H4 (cell line): Measurements from ENCODE around the gene PCDH17. TPM values are rescaled to one million over a fixed set of nuclear protein-coding genes. Genes with fewer than 3 reads are reported as not detected.
A peak's percentile ranks its signal among the peaks of the same experiment; 100 is the strongest.

ENCODE experiments used
- DNase-seq: peaks from one replicate; pipeline ENCODE4 v3.0.0-alpha.2; 2015; ENCODE audit warnings: low spot score
- total RNA-seq: library from RNA; depleted of rRNA; stranded (reverse); fragments of >200 nt; shearing (Covaris generic); gene quantifications from 2 replicates; pipeline ENCODE4 v1.2.3, GENCODE V29; 2014; rRNA removed

The PCDH17 gene
- 0.99 and 3.6 TPM in 2 replicates for total RNA-seq

GRCh38 chr13:57631596-57632275 is at the start of gene PCDH17:
Gene PCDH17 (plus strand): TSS chr13:57631744. CDS start chr13:57632547, 803 bp downstream.
- peak; percentile 31 for DNase-seq

- DNase-seq = no peak
Observed at GRCh38 chr13:57582032-57582431, 49.5 kb upstream of the PCDH17 start.

- no peak for DNase-seq
Observed at GRCh38 chr13:57583529-57583928, 48.0 kb upstream of the PCDH17 start.

GRCh38 chr13:57588639-57589038 is 42.9 kb upstream of the PCDH17 start:
- DNase-seq = no peak

- no peak for DNase-seq
Observed at GRCh38 chr13:57595775-57596174, 35.8 kb upstream of the PCDH17 start.

GRCh38 chr13:57601536-57601935 is 30.0 kb upstream of the PCDH17 start:
- no peak for DNase-seq

- DNase-seq = no peak
Observed at GRCh38 chr13:57604442-57604841, 27.1 kb upstream of the PCDH17 start.

GRCh38 chr13:57611969-57612368 is 19.6 kb upstream of the PCDH17 start:
- no peak for DNase-seq

- no peak for DNase-seq
Observed at GRCh38 chr13:57612568-57612967, 19.0 kb upstream of the PCDH17 start.

GRCh38 chr13:57624565-57625435 is 6.7 kb upstream of the PCDH17 start:
- DNase-seq = peak; percentile 45

- peak; percentile 18 for DNase-seq
Observed at GRCh38 chr13:57627663-57628062, 3.9 kb upstream of the PCDH17 start.

- no peak for DNase-seq
Observed at GRCh38 chr13:57629391-57629804, 2.1 kb upstream of the PCDH17 start.

- peak; percentile 73 for DNase-seq
Observed at GRCh38 chr13:57629821-57630235, 1.7 kb upstream of the PCDH17 start.

GRCh38 chr13:57630661-57631595 is 616 bp upstream of the PCDH17 start:
- peak; percentile 2 for DNase-seq

- DNase-seq = peak; percentile 1
Observed at GRCh38 chr13:57632276-57633140, 964 bp downstream of the PCDH17 start.

GRCh38 chr13:57633141-57633949 is 1.8 kb downstream of the PCDH17 start:
- DNase-seq = no peak

GRCh38 chr13:57633950-57634838 is 2.6 kb downstream of the PCDH17 start:
- DNase-seq = no peak

- no peak for DNase-seq
Observed at GRCh38 chr13:57634839-57635165, 3.3 kb downstream of the PCDH17 start.

- DNase-seq = no peak
Observed at GRCh38 chr13:57635541-57636085, 4.1 kb downstream of the PCDH17 start.
